Measurements from ENCODE around the gene CEBPB. TPM values are rescaled to one million over a fixed set of nuclear protein-coding genes. Genes with fewer than 3 reads are reported as not detected.

The CEBPB gene
- total RNA-seq, 1 experiment from 2014 or later, result 22.6 TPM

- no peak overlapping the region for H2BK120ac ChIP-seq (ENCODE audit: low read depth, low read length, poor library complexity, severe bottlenecking)
- H3K23me2 ChIP-seq (ENCODE audit: insufficient read length, low read depth, low read length, poor library complexity, severe bottlenecking), result no peaks in the 10 kb centered on the region
- H3T11ph ChIP-seq (ENCODE audit: low read length), result no peak overlapping the region
- H3K4me1 Mint-ChIP-seq, result peaks cover 0 to 2% of the 10 kb centered on the region in 2 experiments; a peak in 1 of 4 replicates
- no peak overlapping the region for H3K27ac Mint-ChIP-seq
- WGBS (ENCODE audit: extremely low coverage, insufficient read length, low lambda C conversion rate), result no CpG with 5 or more reads among the region's 7 CpGs
- H3K4me2 ChIP-seq (ENCODE audit: insufficient read depth, insufficient read length, low read length), result no peak overlapping the region
- H2BK15ac ChIP-seq (ENCODE audit: low read depth, low read length), result no peak overlapping the region
- H2AK5ac ChIP-seq (ENCODE audit: insufficient read length, low read length), result no peak overlapping the region
- H3K4me1 ChIP-seq (ENCODE audit: insufficient read depth, low read length), result no peaks in the 10 kb centered on the region
- H4K20me1 ChIP-seq (ENCODE audit: control insufficient read depth, insufficient read depth, insufficient read length), result no peaks in the 10 kb centered on the region
- no peak overlapping the region for H4K5ac ChIP-seq (ENCODE audit: insufficient read length, low read depth, low read length)
- no peak overlapping the region for H3K4ac ChIP-seq (ENCODE audit: low read depth, low read length)
- H2BK12ac ChIP-seq (ENCODE audit: insufficient read length, low read depth, low read length), result no peak overlapping the region
- H3K56ac ChIP-seq (ENCODE audit: insufficient read length, low read depth, low read length), result no peak overlapping the region
- TF ChIP-seq, protein P1, sequence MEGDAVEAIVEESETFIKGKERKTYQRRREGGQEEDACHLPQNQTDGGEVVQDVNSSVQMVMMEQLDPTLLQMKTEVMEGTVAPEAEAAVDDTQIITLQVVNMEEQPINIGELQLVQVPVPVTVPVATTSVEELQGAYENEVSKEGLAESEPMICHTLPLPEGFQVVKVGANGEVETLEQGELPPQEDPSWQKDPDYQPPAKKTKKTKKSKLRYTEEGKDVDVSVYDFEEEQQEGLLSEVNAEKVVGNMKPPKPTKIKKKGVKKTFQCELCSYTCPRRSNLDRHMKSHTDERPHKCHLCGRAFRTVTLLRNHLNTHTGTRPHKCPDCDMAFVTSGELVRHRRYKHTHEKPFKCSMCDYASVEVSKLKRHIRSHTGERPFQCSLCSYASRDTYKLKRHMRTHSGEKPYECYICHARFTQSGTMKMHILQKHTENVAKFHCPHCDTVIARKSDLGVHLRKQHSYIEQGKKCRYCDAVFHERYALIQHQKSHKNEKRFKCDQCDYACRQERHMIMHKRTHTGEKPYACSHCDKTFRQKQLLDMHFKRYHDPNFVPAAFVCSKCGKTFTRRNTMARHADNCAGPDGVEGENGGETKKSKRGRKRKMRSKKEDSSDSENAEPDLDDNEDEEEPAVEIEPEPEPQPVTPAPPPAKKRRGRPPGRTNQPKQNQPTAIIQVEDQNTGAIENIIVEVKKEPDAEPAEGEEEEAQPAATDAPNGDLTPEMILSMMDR (conservative IDR thresholded peaks at IDR 0.05), result no peak
- no peaks in the 10 kb centered on the region for H3K9me3 ChIP-seq (ENCODE audit: control insufficient read depth, low read depth, low read length)
- DNase-seq, result no peak
- no peak overlapping the region for H2BK20ac ChIP-seq (ENCODE audit: low read depth, low read length, poor library complexity, severe bottlenecking)
- no peaks in the 10 kb centered on the region; the same call in 1 of the 2 replicates for H3K27me3 Mint-ChIP-seq (ENCODE audit: low read depth)
- H3K14ac ChIP-seq (ENCODE audit: insufficient read depth, low read length), result no peak overlapping the region
- no peak overlapping the region for H3K23ac ChIP-seq (ENCODE audit: insufficient read length, low read depth, low read length)
- H3K18ac ChIP-seq (ENCODE audit: insufficient read length, low read depth, low read length), result no peak overlapping the region
- H3K36me3 Mint-ChIP-seq (ENCODE audit: insufficient read depth in 1 of 3, low read depth in 3 of 3), result no peaks in the 10 kb centered on the region
- no peaks in the 10 kb centered on the region for H3K9me3 Mint-ChIP-seq
- H3K79me2 ChIP-seq (ENCODE audit: insufficient read depth, low read length), result no peaks in the 10 kb centered on the region
- H3K9ac ChIP-seq (ENCODE audit: extremely low read depth, insufficient read length, low read length), result no peak overlapping the region
- no peak overlapping the region for H4K8ac ChIP-seq (replicated peaks; ENCODE audit: insufficient read length, low read depth, low read length)
- no peaks in the 10 kb centered on the region for H3K79me1 ChIP-seq (ENCODE audit: insufficient read depth, low read depth, low read length, poor library complexity, severe bottlenecking)
- no peaks in the 10 kb centered on the region for H3K27me3 ChIP-seq (ENCODE audit: insufficient read depth, low read length)
- no peak overlapping the region for H2BK5ac ChIP-seq (ENCODE audit: insufficient read length, low read length)
- H3K4me3 Mint-ChIP-seq, result no peak overlapping the region
- no peak overlapping the region for H2AFZ ChIP-seq (ENCODE audit: low read length)
- H3K27ac ChIP-seq (ENCODE audit: insufficient read length, low read depth, low read length), result no peak overlapping the region
- no peak overlapping the region for H4K91ac ChIP-seq (ENCODE audit: insufficient read length, low read depth, low read length)
Observed at GRCh38 chr20:50232651-50233324, 42.2 kb downstream of the CEBPB start.
